ENCODE measurements around the gene HLX.

HLX gene

DNA sequence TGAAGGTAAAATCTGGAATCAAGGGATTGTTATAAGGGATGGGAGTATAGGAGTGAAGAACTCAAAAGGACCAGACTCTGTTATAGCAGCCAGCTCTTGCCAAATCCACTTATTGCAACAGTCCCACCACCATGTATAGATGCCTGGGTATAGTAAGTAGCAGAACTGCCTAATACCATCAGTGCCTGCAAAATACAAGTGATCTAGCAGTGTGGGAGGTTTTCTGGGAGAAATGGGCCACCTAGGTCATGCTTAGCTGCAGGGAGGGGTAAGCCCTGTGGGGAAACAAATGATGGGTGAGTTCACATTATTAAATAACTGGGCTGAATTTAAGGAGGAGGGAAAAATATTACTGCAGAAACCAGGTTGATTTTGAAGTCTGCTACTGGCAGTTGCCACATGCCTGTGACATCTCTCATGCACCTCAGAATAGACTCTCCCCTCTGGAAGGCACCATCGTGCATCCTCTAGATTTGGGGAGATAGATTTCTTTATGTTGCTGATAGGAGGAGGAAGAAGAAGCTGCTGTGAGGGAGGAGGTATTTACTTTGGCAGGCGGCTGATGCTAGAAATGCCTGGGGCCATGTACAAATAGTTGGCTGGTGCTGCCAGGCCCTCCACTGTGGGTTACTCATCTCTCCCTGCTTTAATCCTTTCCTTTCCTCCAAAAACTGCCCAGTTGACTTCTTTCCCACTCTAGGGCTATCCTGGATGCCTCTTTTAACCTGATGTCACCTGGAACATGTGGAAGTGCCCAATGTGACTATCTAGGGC, 27.5 kb downstream of the HLX start:
- TF ChIP-seq, protein P1, sequence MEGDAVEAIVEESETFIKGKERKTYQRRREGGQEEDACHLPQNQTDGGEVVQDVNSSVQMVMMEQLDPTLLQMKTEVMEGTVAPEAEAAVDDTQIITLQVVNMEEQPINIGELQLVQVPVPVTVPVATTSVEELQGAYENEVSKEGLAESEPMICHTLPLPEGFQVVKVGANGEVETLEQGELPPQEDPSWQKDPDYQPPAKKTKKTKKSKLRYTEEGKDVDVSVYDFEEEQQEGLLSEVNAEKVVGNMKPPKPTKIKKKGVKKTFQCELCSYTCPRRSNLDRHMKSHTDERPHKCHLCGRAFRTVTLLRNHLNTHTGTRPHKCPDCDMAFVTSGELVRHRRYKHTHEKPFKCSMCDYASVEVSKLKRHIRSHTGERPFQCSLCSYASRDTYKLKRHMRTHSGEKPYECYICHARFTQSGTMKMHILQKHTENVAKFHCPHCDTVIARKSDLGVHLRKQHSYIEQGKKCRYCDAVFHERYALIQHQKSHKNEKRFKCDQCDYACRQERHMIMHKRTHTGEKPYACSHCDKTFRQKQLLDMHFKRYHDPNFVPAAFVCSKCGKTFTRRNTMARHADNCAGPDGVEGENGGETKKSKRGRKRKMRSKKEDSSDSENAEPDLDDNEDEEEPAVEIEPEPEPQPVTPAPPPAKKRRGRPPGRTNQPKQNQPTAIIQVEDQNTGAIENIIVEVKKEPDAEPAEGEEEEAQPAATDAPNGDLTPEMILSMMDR (IDR thresholded peaks at IDR 0.05; ENCODE audit: low read length), result no peak
- no peak for TF ChIP-seq EZH2 (IDR thresholded peaks at IDR 0.05; ENCODE audit: borderline replicate concordance, low read length)
- Histone ChIP-seq H3K4me1 (ENCODE audit: insufficient read depth, low read length, severe bottlenecking) (no peaks in the 10 kb centered on the region), H4K20me1 (ENCODE audit: insufficient read depth, low read length) (no peaks in the 10 kb centered on the region), H3K4me3 (ENCODE audit: low read depth, low read length, poor library complexity, severe bottlenecking) (no peak overlapping the region), H3K4me2 (ENCODE audit: low read length) (no peak overlapping the region), H3K9me2 (ENCODE audit: low read depth, low read length) (no peaks in the 10 kb centered on the region), H3K27me3 (ENCODE audit: insufficient read depth, low read length) (0 out of 2 replicates have a peak, but pooled peaks cover 3% of the 10 kb centered on the region), H3K9ac (ENCODE audit: low read length) (no peak overlapping the region), H3K79me2 (ENCODE audit: insufficient read depth, low read length) (no peaks in the 10 kb centered on the region), H3K9me3 (ENCODE audit: low read length) (no peaks in the 10 kb centered on the region), H3F3A (ENCODE audit: insufficient read depth, low read length) (no peaks in the 10 kb centered on the region), H3K36me3 (ENCODE audit: insufficient read depth, low read length) (no peaks in the 10 kb centered on the region), H2AFZ (ENCODE audit: low read length) (no peak overlapping the region), H3K27ac (ENCODE audit: low read depth, low read length, poor library complexity, severe bottlenecking) (no peak overlapping the region)

DNA sequence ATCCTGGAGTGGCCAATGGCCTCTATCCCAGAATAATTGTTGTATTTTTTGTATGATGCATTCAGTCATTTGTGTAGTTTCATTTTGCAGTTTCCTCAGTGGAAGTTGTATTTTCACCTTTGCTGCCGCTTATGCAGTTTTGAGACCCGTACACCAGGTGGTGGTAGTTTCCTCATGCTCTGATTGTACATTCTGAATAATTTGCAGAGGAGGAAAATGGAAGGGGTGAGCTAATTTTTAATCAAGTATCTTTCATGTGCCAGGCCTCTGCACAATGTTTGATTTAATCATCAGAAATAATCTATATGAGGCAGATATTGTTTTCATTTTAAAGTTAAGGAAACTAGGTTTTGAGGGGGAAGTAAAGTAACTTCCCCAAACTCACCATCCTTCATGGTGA, 29.5 kb downstream of the HLX start:
- H3K4me1 ChIP-seq (ENCODE audit: insufficient read depth, low read length, severe bottlenecking), result no peaks in the 10 kb centered on the region
- no peak overlapping the region for H3K9ac ChIP-seq (ENCODE audit: low read length)
- H3K27me3 ChIP-seq (ENCODE audit: insufficient read depth, low read length), result 0 out of 2 replicates have a peak, but pooled peaks cover 3% of the 10 kb centered on the region
- H3K27ac ChIP-seq (ENCODE audit: low read depth, low read length, poor library complexity, severe bottlenecking), result no peak overlapping the region
- H3K79me2 ChIP-seq (ENCODE audit: insufficient read depth, low read length), result no peaks in the 10 kb centered on the region
- no peaks in the 10 kb centered on the region for H4K20me1 ChIP-seq (ENCODE audit: insufficient read depth, low read length)
- no peaks in the 10 kb centered on the region for H3K36me3 ChIP-seq (ENCODE audit: insufficient read depth, low read length)
- H2AFZ ChIP-seq (ENCODE audit: low read length), result no peak overlapping the region
- H3F3A ChIP-seq (ENCODE audit: insufficient read depth, low read length), result no peaks in the 10 kb centered on the region
- no peak overlapping the region for H3K4me2 ChIP-seq (ENCODE audit: low read length)
- H3K4me3 ChIP-seq (ENCODE audit: low read depth, low read length, poor library complexity, severe bottlenecking), result no peak overlapping the region
- no peak for TF ChIP-seq EZH2 (IDR thresholded peaks at IDR 0.05; ENCODE audit: borderline replicate concordance, low read length)
- TF ChIP-seq, protein P1 (IDR thresholded peaks at IDR 0.05; ENCODE audit: low read length), result peak; percentile 37; the same call in 1 of the 2 replicates
- H3K9me2 ChIP-seq (ENCODE audit: low read depth, low read length), result no peaks in the 10 kb centered on the region
- H3K9me3 ChIP-seq (ENCODE audit: low read length), result no peaks in the 10 kb centered on the region

DNA sequence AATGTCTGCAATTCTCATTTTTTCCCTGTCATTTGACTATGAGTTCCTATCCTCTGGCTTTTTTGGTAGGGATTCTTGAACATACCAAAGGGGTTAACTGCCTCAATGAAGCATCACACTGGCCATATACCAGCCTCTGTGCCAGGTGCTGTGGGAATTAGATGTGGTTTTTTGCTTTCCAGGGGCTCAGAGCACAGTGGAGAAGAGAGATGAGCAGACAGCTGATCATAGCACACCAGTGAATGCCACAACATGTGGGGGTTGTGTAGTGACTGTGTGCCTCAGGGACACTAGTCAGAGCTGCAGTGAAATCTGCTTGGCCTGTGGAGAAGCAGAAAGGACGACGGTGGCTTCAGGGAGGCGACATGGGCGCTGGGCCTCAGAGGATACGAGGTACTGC, 30.8 kb downstream of the HLX start:
- no peaks in the 10 kb centered on the region for H3K4me1 ChIP-seq (ENCODE audit: insufficient read depth, low read length, severe bottlenecking)

More for the DNA sequence above, 30.8 kb downstream of the HLX start:
- no peaks in the 10 kb centered on the region for H3F3A ChIP-seq (ENCODE audit: insufficient read depth, low read length)
- no peak for TF ChIP-seq EZH2 (IDR thresholded peaks at IDR 0.05; ENCODE audit: borderline replicate concordance, low read length)
- TF ChIP-seq, protein P1 (IDR thresholded peaks at IDR 0.05; ENCODE audit: low read length), result no peak
- no peaks in the 10 kb centered on the region for H3K9me2 ChIP-seq (ENCODE audit: low read depth, low read length)
- 0 out of 2 replicates have a peak, but pooled peaks cover 3% of the 10 kb centered on the region for H3K27me3 ChIP-seq (ENCODE audit: insufficient read depth, low read length)
- H3K27ac ChIP-seq (ENCODE audit: low read depth, low read length, poor library complexity, severe bottlenecking), result no peak overlapping the region
- H3K9me3 ChIP-seq (ENCODE audit: low read length), result no peaks in the 10 kb centered on the region
- no peak overlapping the region for H3K9ac ChIP-seq (ENCODE audit: low read length)
- no peak overlapping the region for H3K4me3 ChIP-seq (ENCODE audit: low read depth, low read length, poor library complexity, severe bottlenecking)
- no peaks in the 10 kb centered on the region for H3K36me3 ChIP-seq (ENCODE audit: insufficient read depth, low read length)
- H3K79me2 ChIP-seq (ENCODE audit: insufficient read depth, low read length), result no peaks in the 10 kb centered on the region
- no peaks in the 10 kb centered on the region for H4K20me1 ChIP-seq (ENCODE audit: insufficient read depth, low read length)
- no peak overlapping the region for H3K4me2 ChIP-seq (ENCODE audit: low read length)
- no peak overlapping the region for H2AFZ ChIP-seq (ENCODE audit: low read length)
